Posterior cingulate gyrus (tissue), 11 donors: ENCODE results near the gene ARMS2.

ENCODE experiments used
- DNase-seq, 10 donors: peaks; one replicate each; pipeline versions ENCODE4 v3.0.0 to v3.0.0-alpha.2; 2020 to 2021; ENCODE audit warnings: mixed read lengths in 3 of 10
- intact Hi-C: fragments of 100-400 bp; cut with DNase I; formaldehyde crosslinking; loops from one replicate; pipeline ENCODE4 v1.15.1; 2023

The ARMS2 gene, protein sequence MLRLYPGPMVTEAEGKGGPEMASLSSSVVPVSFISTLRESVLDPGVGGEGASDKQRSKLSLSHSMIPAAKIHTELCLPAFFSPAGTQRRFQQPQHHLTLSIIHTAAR

DNA sequence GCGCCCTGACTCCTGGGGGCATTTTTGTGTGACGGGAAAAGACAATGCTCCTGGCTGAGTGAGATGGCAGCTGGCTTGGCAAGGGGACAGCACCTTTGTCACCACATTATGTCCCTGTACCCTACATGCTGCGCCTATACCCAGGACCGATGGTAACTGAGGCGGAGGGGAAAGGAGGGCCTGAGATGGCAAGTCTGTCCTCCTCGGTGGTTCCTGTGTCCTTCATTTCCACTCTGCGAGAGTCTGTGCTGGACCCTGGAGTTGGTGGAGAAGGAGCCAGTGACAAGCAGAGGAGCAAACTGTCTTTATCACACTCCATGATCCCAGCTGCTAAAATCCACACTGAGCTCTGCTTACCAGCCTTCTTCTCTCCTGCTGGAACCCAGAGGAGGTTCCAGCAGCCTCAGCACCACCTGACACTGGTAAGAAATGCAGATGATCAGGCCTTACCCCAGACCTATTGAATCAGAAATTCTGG is at the start of gene ARMS2:
Gene ARMS2, plus strand, starts transcription at position 51 of the 478 bp plus-strand sequence. Its CDS starts 75 bp downstream, at position 126.
- intact Hi-C loops = no loop called here
- DNase-seq = no peak

DNA sequence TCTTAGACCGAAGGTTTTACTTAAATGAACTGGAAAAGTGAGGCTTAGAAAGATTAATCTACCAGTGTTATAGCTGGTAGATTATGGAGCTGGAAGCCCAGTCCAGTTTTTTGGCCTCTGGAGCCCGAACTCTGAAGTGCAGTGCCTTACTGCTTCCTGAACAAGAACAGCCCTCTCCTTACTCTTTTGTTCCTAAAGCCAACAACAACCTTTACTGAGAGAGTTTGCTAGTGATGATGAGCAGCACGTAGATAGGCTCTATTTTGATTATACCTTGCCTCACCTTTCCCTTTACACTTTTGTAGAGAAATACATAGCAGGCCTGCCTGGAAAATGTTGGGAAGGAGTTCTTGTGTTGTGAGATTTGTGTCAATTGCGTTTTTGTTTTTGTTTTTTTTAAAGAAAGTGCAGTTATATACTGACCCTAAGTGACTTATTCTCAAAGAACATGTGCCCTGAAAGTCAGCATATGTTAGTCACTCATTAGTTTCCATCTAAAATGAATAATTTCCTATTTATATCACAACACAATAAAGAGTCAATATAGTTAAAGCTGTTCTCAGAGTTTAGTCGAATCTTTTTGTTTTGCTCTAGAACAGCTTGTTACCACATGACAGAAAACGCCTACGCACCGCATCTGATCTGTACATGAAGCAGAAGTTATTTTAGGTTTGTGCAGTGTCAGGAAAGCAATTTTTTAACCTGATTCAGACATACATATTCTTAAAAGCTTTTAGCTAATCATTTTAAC is 46.9 kb upstream of the ARMS2 start:
- DNase-seq = peak in 3 of 10 donors; percentile 27 to 73 (median 68)

DNA sequence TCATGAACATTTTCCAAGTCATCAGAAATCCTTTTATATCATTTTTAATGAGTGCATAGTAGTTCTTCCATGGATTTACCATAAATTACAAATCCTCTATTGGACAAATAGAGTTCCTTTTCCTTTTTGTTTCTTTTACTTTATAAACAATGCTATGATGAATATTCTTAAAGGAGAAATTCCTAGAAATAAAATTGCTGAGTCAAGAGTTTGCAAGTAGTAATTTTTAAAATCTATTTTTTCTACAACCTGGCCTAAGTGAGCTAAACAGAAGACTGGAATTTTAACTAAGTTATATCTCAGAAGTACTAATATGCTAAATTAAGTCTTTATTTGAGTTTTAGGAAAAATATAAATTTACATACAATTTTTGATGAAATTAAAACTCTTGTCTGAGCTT is 41.1 kb upstream of the ARMS2 start:
- intact Hi-C loops = no loop called here
- no peak for DNase-seq

More for the DNA sequence above, 46.9 kb upstream of the ARMS2 start:
- intact Hi-C loops = no loop called here

DNA sequence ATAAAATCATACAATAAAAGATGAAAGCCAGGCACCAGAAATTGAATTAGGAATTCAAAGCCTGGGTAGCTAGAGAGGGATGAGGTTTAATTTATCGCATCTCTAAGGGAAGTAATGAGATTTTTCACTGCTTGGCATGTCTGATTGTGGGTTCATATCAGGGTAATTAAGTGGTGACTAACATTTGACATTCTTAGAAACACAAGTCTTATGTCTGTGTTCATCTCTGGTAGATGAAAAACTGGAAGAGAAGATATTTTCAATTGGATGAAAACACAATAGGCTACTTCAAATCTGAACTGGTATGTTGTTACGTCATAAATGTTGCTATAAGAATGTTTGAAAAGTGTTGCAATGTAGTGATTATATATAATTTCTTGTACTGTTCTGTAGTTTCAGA is 36.8 kb upstream of the ARMS2 start:
- intact Hi-C loops = no loop called here
- DNase-seq = no peak

DNA sequence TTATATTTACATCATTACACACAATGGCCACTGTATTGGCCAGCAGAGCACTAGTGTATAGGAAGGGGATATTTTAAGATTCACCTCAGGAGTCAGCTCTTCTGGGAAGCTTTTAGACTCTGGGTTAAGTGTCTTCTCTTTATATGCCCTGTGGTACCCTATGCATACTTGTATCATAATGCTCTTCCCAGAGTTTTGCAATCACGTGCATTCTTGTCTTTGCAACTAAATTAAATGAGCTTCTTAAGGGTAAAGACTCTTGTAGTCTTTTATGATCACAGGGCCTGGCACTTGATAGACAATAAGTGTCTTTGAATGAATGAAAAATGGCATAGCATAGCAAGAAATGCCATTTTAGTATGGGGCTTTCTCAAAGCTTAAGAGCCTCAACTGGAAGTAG is 35.4 kb upstream of the ARMS2 start:
- intact Hi-C loops = no loop called here
- DNase-seq = no peak

DNA sequence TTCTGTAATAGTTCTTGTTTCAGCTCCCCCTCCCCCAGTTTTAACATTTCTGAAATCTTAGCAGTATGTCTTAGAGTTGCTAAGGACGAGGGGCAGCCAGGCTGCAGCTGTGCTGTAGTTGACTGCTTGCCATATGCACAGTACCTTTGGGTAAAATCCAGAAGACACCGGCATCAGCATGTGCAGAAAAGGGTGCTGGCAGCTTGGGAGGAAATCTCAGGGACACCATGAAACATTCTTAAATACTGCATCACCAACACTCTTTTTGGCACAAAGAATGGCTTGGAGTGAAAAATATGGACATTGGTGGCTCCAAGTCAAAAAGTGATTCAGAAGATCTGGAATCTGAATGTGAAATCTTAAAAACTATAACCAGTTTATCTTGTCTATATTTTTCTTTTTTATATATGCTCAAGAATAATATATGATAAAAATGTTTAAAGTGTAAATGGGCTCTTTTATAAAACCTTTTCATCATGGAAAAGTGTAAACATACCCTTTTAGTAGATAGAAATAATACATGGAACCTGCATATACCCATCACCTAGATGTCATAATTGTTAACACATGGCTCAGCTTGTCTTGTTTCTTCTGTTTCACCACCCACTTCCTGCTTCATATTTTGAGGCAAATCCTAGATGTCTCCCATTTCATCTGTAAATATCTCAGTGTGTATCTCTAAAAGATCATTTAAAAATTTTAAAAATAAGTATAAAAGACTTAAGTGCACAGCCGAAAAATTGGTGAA is 34.4 kb upstream of the ARMS2 start:
- intact Hi-C loops = no loop called here
- peak in 5 of 10 donors; percentile 26 to 88 (median 34) for DNase-seq

DNA sequence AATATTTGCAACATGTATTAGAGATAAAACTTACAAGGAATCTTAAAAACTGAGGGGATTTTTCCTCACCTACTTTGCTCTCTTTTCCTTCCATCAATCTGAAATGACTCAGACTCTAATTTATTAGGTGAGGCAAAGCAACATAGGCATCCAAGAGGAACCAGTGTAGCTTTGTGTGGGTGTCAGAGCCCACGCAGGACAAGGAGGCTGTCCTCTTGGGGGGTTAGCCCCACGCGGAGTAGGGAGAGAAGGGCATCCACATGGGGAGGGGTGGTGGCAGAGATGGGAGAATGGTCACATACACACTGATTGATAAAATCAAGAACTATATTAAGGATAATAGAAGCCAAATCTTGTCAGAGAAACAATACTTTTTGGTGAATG is 33.8 kb upstream of the ARMS2 start:
- no peak for DNase-seq
- intact Hi-C loops = no loop called here

DNA sequence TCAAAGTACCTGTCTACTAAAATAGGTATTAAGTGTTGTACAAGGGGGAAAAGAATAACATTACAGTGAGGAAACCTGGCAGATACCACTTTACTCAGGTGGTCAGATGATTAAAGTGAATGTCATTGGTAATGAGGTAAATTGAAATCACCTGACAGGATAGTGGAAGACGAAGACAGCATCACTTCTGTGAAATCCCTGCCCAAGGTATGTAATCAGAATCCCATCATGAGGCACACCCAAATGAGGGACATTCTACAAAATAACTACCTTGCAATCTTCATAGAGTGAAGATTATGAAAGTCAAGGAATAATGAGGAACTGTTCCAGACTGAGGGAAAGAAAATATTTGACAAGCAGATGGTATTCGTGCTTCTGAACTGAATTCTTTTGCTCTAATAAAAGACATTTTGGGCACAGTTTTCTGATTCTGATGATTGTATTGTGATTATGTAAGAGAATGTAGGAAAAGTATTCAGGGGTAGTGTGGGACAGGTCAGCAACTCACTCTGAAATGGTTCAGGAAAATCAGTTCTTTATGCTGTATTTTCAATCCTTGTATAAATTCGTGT is 33.3 kb upstream of the ARMS2 start:
- intact Hi-C loops = no loop called here
- DNase-seq = no peak

DNA sequence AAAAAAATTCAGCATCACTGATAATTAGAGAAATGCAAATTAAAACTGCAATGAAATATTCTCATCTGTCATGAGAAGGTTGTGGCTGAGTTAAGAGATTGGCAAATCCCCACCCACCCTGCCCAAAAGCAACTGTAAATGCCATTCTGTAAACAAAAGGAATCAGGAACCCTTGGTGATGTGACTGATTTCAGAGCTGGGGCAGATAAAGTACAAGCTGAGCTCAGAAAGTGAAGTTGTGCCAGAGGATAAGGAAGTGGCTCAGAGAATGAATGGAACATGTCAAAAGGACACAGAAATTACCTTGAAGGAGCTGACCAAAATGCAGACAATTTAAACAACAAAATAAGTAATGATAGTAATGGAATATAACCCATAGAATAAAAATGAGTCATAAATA is 32.7 kb upstream of the ARMS2 start:
- no peak for DNase-seq
- intact Hi-C loops = no loop called here

DNA sequence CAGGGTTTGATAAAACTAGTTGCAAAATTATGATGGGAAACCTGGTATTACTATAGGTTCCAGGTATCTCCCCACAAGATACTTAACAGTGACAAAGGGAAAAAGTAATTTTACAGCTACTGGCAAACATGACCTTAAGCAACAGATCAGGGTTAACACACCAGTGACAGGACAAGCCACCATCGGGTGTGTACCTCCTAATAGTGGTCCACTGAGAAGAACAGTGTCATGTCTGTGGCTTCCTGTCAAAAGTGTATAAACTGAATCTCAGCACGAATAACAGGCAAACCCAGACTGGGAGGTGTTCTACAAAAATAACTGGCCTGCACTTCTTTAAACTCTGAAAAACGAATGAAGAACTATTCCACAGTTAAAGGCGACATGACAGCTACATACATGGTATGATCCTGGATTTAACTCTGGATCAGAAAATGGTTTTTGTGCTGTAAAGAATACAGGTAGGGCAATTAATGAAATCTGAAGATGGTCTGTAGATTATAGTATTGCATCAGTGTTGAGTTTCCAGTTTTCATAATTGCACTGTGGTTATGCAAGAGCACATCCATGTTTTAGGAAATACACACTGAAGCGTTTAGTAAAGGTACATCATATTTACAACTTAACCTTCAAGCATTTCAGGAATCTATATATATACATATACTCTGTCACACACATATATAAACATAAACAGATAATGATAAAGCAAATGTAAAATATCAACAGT is 32.0 kb upstream of the ARMS2 start:
- no peak for DNase-seq
- intact Hi-C loops = no loop called here

DNA sequence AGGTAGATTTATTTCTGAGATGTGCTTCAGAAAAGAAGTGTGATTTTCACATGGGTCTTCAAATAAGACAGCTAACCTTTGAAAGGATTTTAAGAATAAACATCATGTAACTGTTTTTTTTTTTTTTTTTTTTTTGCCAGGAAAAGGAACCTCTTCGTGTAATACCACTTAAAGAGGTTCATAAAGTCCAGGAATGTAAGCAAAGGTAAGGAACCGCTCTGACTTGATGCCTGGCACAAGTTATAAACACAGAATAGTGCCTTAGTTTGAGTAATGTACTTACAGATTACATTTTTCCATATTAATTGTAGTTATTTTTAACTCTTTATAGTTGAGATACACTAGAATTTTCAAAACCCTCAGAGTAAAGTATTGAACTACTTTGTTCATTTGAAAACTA is 30.4 kb upstream of the ARMS2 start:
- intact Hi-C loops = no loop called here
- no peak for DNase-seq

DNA sequence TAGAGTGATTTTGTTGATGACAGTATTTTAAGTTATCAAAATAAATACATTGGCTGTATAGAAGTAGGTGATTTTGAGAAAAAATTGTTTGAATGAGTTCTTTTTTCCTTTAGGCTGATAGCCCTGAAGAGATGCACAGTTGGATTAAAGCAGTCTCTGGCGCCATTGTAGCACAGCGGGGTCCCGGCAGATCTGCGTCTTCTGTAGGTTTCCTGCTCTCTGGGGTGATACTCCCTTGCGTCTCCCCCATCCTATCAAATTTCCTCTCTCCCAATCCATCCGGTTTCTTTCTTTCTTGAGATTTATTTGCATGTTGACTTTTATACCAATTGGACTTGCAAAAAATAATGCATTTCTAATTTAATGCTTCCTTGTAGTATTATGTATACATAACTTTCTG is 27.6 kb upstream of the ARMS2 start:
- intact Hi-C loops = no loop called here
- no peak for DNase-seq

DNA sequence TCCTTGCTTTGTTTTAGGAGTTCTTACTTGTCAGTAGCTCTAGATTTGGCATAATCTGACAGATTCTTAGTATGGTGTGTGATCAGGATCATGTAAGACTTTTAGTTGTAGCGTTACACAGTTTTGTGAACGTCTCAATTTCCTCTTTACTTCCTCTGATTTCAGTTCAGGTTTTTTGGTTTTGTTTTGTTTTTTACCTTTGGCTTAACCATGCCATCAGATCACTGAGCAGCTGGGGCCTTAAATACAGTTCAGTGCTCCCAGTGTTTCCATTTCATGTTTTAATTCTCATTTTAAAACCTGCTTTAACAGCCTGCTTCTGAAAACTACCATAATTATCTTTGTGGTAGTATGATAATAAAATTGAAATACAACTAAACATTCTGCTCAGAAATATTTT is 27.2 kb upstream of the ARMS2 start:
- intact Hi-C loops = no loop called here
- DNase-seq = no peak

DNA sequence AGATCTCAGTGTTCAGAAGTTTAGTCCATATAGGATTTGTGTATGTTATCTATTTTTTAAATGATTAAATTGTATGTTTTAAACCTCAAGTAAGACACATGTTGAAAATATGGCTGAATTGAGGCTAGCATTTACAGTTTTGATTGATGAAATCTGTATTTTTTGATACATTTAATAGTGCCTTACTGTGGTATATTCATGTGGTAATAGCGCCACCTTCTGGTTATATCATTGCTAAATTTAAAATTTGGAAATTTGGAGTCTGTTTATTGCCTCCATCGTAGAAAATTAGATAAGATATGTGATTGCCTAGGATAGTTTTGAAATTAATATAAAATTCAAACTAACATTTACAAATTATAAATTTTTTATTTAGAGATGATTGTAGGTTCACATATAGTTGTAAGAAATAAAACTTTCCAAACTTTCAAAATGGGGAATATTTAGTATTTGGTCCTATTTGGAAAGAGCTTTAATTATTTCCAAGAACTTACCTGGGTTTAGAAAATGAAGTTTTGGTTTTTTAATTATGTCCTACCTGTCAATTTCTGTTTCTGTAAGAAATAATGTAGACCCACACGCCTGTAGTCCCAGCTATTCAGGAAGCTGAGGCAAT is 19.1 kb upstream of the ARMS2 start:
- no peak for DNase-seq
- intact Hi-C loops = loop anchor here (1.0 to 5.0 kb wide), 3 partner anchors 93 to 137 kb away; no protein-coding TSS in a partner anchor

DNA sequence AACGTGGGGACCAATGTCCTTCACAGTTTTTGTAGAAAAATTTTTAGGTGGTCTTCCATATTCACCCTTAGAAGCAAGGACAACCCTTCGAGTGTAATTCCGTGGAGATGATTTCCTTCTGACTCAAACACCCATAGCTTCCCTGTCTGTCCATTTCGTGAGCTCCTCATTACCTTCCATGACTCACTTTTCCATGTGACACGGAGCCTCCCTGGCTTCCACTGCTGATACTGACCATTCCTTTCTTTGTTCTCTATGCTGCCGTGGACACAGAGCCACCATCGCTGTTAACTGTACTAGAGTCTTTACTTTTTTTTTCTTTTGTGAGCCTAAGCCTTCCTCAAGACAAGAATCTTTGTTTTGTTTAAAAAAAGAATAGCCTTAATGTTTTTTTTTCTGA is 12.5 kb upstream of the ARMS2 start:
- no peak for DNase-seq
- intact Hi-C loops = no loop called here

DNA sequence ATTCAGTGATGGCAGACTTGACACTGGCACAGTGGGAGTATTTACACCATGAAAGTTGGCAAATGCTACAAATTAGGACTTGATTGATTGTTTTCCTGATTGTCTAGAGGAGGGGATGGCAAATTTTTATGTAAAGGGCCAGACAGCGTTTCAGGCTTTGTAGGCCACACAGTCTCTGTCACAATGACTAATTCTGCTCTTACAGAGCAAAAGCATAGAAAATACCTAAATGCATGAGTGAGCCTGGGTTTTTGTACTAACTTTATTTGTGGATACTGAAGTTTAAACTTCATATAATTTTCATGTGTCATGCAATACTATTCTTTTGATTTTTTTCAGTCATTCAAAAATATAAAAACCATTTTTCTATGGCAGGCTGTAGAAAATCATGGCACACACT is 9.0 kb upstream of the ARMS2 start:
- DNase-seq = no peak
- intact Hi-C loops = loop anchor here (5.0 kb wide), 1 partner anchor 112 kb away; no protein-coding TSS in a partner anchor

DNA sequence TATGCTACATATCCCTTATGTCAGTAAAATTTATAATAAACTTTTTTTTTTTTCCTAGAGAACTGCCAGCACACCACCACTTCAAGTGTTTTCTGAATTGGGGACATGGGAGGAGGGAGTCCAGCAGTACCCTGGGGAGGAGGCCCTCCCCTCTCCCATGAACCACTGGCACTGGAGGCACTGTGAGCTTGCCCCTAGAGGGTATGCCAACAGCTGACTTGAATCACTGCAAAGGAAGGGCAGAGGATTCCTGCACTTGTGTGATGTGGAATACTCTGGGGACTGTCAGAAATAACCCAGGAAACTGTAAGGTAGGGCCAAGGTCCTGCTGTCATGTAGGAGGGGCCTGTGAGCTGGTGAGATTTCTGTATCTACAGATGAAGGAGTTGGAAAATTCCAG is 8.5 kb upstream of the ARMS2 start:
- intact Hi-C loops = loop anchor here (5.0 kb wide), 1 partner anchor 111 kb away; no protein-coding TSS in a partner anchor

DNA sequence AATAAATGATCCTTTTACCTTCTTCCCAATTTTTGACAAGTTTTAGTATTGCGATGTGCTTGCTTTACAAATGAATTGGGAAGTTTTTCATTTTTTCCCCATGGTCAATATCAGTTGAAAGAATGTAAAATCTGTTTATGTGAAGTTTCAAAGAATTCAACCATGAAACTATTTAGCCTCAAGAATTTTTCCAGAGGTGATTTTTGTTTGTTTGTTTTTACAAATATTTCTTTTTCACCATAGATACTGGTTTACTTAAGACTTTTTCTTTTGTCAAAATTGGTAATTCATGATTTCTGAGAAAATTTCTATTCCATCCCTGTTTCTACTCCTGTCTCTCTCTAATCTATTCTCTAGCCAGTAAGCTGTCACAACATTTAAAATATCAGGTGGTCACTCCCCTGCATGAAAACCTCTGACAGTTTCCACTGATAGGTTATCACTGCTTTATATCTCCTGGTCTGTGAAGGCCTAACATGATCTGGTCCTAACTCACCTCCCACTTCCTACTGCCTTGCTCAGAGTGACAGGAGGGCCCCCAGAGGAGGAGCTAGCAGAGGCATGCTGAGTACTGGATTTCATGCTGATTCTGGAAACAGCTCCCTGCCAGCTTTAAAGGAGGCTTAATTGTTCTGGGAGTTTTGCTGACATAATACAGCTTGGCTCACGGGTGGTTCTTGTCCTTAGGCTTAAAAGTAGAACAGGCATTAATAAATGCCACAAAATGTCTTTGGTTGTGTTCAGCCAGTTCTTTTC is 7.6 kb upstream of the ARMS2 start:
- intact Hi-C loops = loop anchor here (5.0 kb wide), 1 partner anchor 110 kb away; no protein-coding TSS in a partner anchor
- DNase-seq = no peak

More for the DNA sequence above, 8.5 kb upstream of the ARMS2 start:
- no peak for DNase-seq

DNA sequence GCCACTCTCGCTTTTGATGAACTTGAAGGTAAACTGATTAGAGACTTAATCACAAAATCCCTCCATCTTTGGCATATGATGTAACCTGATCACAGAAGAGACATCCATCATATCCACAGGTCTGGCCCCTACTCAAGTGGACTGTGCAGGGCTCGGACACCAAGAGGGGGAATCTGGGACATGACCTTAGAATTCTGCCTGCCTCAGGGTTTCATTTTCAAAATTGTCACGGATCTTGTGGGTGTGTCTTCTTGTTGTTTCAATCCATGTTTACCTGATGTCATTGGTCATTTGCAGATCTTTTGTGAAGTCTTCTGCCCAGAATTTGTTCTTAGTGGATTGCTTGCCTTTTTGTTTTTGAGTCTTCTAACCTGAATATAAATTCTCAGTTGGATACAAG is 5.9 kb upstream of the ARMS2 start:
- intact Hi-C loops = loop anchor here (5.0 kb wide), 1 partner anchor 109 kb away; no protein-coding TSS in a partner anchor
- DNase-seq = no peak
